ENCODE results near the gene CCHCR1.

Gene CCHCR1

GRCh38 chr6:31158140-31158862, 699 bp upstream of the CCHCR1 start, which contains the start of gene TCF19:
TSS of gene TCF19 (plus strand) at chr6:31158589. CDS start at chr6:31159470, 881 bp downstream.
- peak within 1 kb of the TSS; percentile 91 for H3K9ac ChIP-seq (ENCODE audit: low read length)
- H2BK12ac ChIP-seq (ENCODE audit: low read length in 2 of 2), result no peak within 1 kb of the TSS
- no peaks in the 10 kb centered on the region for H3K9me3 ChIP-seq (ENCODE audit: control insufficient read depth, low read length)
- H3K23ac ChIP-seq (ENCODE audit: low read length in 2 of 2), result no peak within 1 kb of the TSS
- peak within 1 kb of the TSS; percentile 21 for H2AFZ ChIP-seq (ENCODE audit: low read depth, low read length)
- DNase-seq, result peak; percentile 99
- peak within 1 kb of the TSS; percentile 72 for H3K27ac ChIP-seq (ENCODE audit: low read length, poor library complexity, severe bottlenecking)
- H2BK5ac ChIP-seq (ENCODE audit: low read depth, low read length, poor library complexity, severe bottlenecking), result peak within 1 kb of the TSS; percentile 35
- H3K79me1 ChIP-seq (replicated peaks; ENCODE audit: low read length, poor library complexity, severe bottlenecking), result peaks cover 31% of the 10 kb centered on the region
- no peak within 1 kb of the TSS for H2BK15ac ChIP-seq (ENCODE audit: low read depth, poor library complexity, severe bottlenecking)
- H3K4me1 ChIP-seq (ENCODE audit: control insufficient read depth, insufficient read depth, low read depth, low read length), result peaks cover 14% of the 10 kb centered on the region
- H3K4ac ChIP-seq (ENCODE audit: low read depth in 1 of 2, low read length in 2 of 2), result peak within 1 kb of the TSS; percentile 66 to 69
- peak within 1 kb of the TSS; percentile 74 to 90 for H3K4me3 ChIP-seq (ENCODE audit: insufficient read depth in 1 of 2, low read depth in 1 of 2, low read length in 2 of 2)
- peak within 1 kb of the TSS in 1 of 2 experiments; percentile 88 for H3K14ac ChIP-seq (ENCODE audit: low read length in 2 of 2)
- H4K8ac ChIP-seq (ENCODE audit: low read length), result peak within 1 kb of the TSS; percentile 88
- H3K18ac ChIP-seq (ENCODE audit: low read depth in 1 of 2, low read length in 2 of 2), result peak within 1 kb of the TSS in 1 of 2 experiments; percentile 52
- H3K27me3 ChIP-seq (ENCODE audit: control insufficient read depth in 1 of 2, insufficient read depth in 1 of 2, low read length in 2 of 2), result no peaks in the 10 kb centered on the region
- H3K36me3 ChIP-seq (ENCODE audit: control insufficient read depth in 1 of 2, insufficient read depth in 2 of 2, low read depth in 1 of 2, low read length in 2 of 2), result peaks cover 24 to 32% of the 10 kb centered on the region in 2 experiments
- H2BK120ac ChIP-seq (ENCODE audit: low read depth, low read length), result no peak within 1 kb of the TSS
- no peak within 1 kb of the TSS for H4K91ac ChIP-seq (ENCODE audit: low read length)
- H3K4me2 ChIP-seq (ENCODE audit: low read length, poor library complexity, severe bottlenecking), result peak within 1 kb of the TSS; percentile 89
- under 1% methylated on average over 65 of the region's 65 CpGs for WGBS
- H2AK5ac ChIP-seq (ENCODE audit: low read length, severe bottlenecking), result peak within 1 kb of the TSS; percentile 76

DNA sequence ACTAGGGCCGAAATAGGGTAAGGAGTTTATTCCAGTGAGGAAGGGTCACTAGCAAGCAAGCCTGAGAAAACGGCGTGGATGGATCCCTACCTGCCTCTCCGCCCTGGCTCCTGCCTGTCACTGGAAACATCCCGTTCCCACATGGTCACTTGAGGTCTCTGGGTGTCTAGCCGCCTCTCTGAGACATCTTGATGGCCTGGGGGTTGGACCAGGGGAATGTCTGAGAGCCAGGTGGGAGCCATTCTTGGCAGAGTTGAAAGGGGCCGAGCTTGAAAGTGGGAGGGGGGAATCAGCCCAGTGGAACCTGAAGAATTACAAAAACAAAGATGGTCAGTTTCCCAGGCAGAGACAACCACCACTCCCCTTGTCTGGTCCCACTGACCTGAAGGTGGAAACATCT, 961 bp downstream of the CCHCR1 start:
- Histone ChIP-seq H3K4me2 (ENCODE audit: low read length, poor library complexity, severe bottlenecking) (no peak overlapping the region), H3K4ac (ENCODE audit: low read depth in 1 of 2, low read length in 2 of 2) (no peak overlapping the region), H3K27me3 (ENCODE audit: control insufficient read depth in 1 of 2, insufficient read depth in 1 of 2, low read length in 2 of 2) (no peaks in the 10 kb centered on the region), H3K14ac (ENCODE audit: low read length in 2 of 2) (no peak overlapping the region), H3K36me3 (ENCODE audit: control insufficient read depth in 1 of 2, insufficient read depth in 2 of 2, low read depth in 1 of 2, low read length in 2 of 2) (peaks cover 10 to 23% of the 10 kb centered on the region in 2 experiments), H3K4me3 (ENCODE audit: insufficient read depth in 1 of 2, low read depth in 1 of 2, low read length in 2 of 2) (peak overlapping the region in 1 of 2 experiments; percentile 90), H2AFZ (ENCODE audit: low read depth, low read length) (no peak overlapping the region), H2AK5ac (ENCODE audit: low read length, severe bottlenecking) (peak overlapping the region; percentile 84), H4K8ac (ENCODE audit: low read length) (no peak overlapping the region), H2BK15ac (ENCODE audit: low read depth, poor library complexity, severe bottlenecking) (no peak overlapping the region), H2BK5ac (ENCODE audit: low read depth, low read length, poor library complexity, severe bottlenecking) (no peak overlapping the region), H2BK120ac (ENCODE audit: low read depth, low read length) (no peak overlapping the region), H3K23ac (ENCODE audit: low read length in 2 of 2) (no peak overlapping the region), H4K91ac (ENCODE audit: low read length) (no peak overlapping the region), H3K9ac (ENCODE audit: low read length) (peak overlapping the region; percentile 91), H3K79me1 (replicated peaks; ENCODE audit: low read length, poor library complexity, severe bottlenecking) (peaks cover 22% of the 10 kb centered on the region), H3K18ac (ENCODE audit: low read depth in 1 of 2, low read length in 2 of 2) (no peak overlapping the region), H3K4me1 (ENCODE audit: control insufficient read depth, insufficient read depth, low read depth, low read length) (peaks cover 19% of the 10 kb centered on the region), H2BK12ac (ENCODE audit: low read length in 2 of 2) (no peak overlapping the region), H3K9me3 (ENCODE audit: control insufficient read depth, low read length) (no peaks in the 10 kb centered on the region), H3K27ac (ENCODE audit: low read length, poor library complexity, severe bottlenecking) (no peak overlapping the region)
- whole genome bisulfite sequencing, result 97% methylated on average over 7 of the region's 7 CpGs
- DNase-seq, result no peak

DNA sequence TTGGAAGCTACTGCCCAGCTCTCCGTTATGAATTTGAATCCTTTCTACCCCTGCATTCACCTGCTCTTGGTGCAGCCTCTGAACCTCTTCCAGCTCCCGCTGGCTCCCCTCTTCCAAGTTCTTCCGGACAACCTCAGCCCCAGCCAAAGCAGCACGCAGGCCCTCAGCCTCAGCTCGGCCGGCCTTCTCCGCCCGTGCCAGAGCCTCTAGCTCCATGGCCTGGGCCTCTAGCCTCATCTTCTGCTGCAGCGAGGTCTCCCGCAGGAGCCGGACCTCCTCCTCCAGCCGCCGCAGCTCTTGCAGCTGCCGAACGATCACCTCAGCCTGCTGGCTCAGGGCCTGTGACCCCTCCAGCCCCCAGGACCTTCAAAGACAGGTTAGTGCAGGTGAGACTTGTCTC, 3.2 kb downstream of the CCHCR1 start:
- 88% methylated on average over 15 of the region's 15 CpGs for WGBS
- H2BK15ac ChIP-seq (ENCODE audit: low read depth, poor library complexity, severe bottlenecking), result no peak overlapping the region
- H3K18ac ChIP-seq (ENCODE audit: low read depth in 1 of 2, low read length in 2 of 2), result no peak overlapping the region
- no peak overlapping the region for H3K23ac ChIP-seq (ENCODE audit: low read length in 2 of 2)
- H2AK5ac ChIP-seq (ENCODE audit: low read length, severe bottlenecking), result peak overlapping the region; percentile 35
- no peak overlapping the region for H3K4me3 ChIP-seq (ENCODE audit: insufficient read depth in 1 of 2, low read depth in 1 of 2, low read length in 2 of 2)
- no peak overlapping the region for H4K91ac ChIP-seq (ENCODE audit: low read length)
- H3K79me1 ChIP-seq (replicated peaks; ENCODE audit: low read length, poor library complexity, severe bottlenecking), result peaks cover 14% of the 10 kb centered on the region
- H3K4me1 ChIP-seq (ENCODE audit: control insufficient read depth, insufficient read depth, low read depth, low read length), result peaks cover 24% of the 10 kb centered on the region
- no peak overlapping the region for H3K14ac ChIP-seq (ENCODE audit: low read length in 2 of 2)
- H3K27me3 ChIP-seq (ENCODE audit: control insufficient read depth in 1 of 2, insufficient read depth in 1 of 2, low read length in 2 of 2), result no peaks in the 10 kb centered on the region
- H3K36me3 ChIP-seq (ENCODE audit: control insufficient read depth in 1 of 2, insufficient read depth in 2 of 2, low read depth in 1 of 2, low read length in 2 of 2), result peaks cover 26 to 37% of the 10 kb centered on the region in 2 experiments
- H3K4ac ChIP-seq (ENCODE audit: low read depth in 1 of 2, low read length in 2 of 2), result no peak overlapping the region
- H3K27ac ChIP-seq (ENCODE audit: low read length, poor library complexity, severe bottlenecking), result no peak overlapping the region
- no peak overlapping the region for H2BK12ac ChIP-seq (ENCODE audit: low read length in 2 of 2)
- no peak overlapping the region for H2BK5ac ChIP-seq (ENCODE audit: low read depth, low read length, poor library complexity, severe bottlenecking)
- H3K9ac ChIP-seq (ENCODE audit: low read length), result no peak overlapping the region
- H3K9me3 ChIP-seq (ENCODE audit: control insufficient read depth, low read length), result no peaks in the 10 kb centered on the region
- no peak overlapping the region for H2AFZ ChIP-seq (ENCODE audit: low read depth, low read length)
- no peak overlapping the region for H4K8ac ChIP-seq (ENCODE audit: low read length)
- no peak overlapping the region for H2BK120ac ChIP-seq (ENCODE audit: low read depth, low read length)
- no peak overlapping the region for H3K4me2 ChIP-seq (ENCODE audit: low read length, poor library complexity, severe bottlenecking)
- no peak for DNase-seq

GRCh38 chr6:31152781-31153180, 4.8 kb downstream of the CCHCR1 start:
- Histone ChIP-seq H3K18ac (ENCODE audit: low read depth in 1 of 2, low read length in 2 of 2) (no peak overlapping the region), H2BK12ac (ENCODE audit: low read length in 2 of 2) (no peak overlapping the region), H3K9ac (ENCODE audit: low read length) (no peak overlapping the region), H3K36me3 (ENCODE audit: control insufficient read depth in 1 of 2, insufficient read depth in 2 of 2, low read depth in 1 of 2, low read length in 2 of 2) (peaks cover 34 to 43% of the 10 kb centered on the region in 2 experiments), H3K4me3 (ENCODE audit: insufficient read depth in 1 of 2, low read depth in 1 of 2, low read length in 2 of 2) (no peak overlapping the region), H3K27me3 (ENCODE audit: control insufficient read depth in 1 of 2, insufficient read depth in 1 of 2, low read length in 2 of 2) (no peaks in the 10 kb centered on the region), H4K91ac (ENCODE audit: low read length) (no peak overlapping the region), H2BK15ac (ENCODE audit: low read depth, poor library complexity, severe bottlenecking) (no peak overlapping the region), H3K4me1 (ENCODE audit: control insufficient read depth, insufficient read depth, low read depth, low read length) (peaks cover 20% of the 10 kb centered on the region), H3K14ac (ENCODE audit: low read length in 2 of 2) (no peak overlapping the region), H2AFZ (ENCODE audit: low read depth, low read length) (no peak overlapping the region), H2AK5ac (ENCODE audit: low read length, severe bottlenecking) (peak overlapping the region; percentile 79), H2BK120ac (ENCODE audit: low read depth, low read length) (no peak overlapping the region), H3K23ac (ENCODE audit: low read length in 2 of 2) (no peak overlapping the region), H3K4ac (ENCODE audit: low read depth in 1 of 2, low read length in 2 of 2) (no peak overlapping the region), H3K9me3 (ENCODE audit: control insufficient read depth, low read length) (no peaks in the 10 kb centered on the region), H3K79me1 (replicated peaks; ENCODE audit: low read length, poor library complexity, severe bottlenecking) (peaks cover 14% of the 10 kb centered on the region), H2BK5ac (ENCODE audit: low read depth, low read length, poor library complexity, severe bottlenecking) (no peak overlapping the region), H4K8ac (ENCODE audit: low read length) (no peak overlapping the region), H3K4me2 (ENCODE audit: low read length, poor library complexity, severe bottlenecking) (no peak overlapping the region), H3K27ac (ENCODE audit: low read length, poor library complexity, severe bottlenecking) (peak overlapping the region; percentile 63)
- DNase-seq, result no peak
- 95% methylated on average over 7 of the region's 7 CpGs for WGBS

Data from mesenchymal stem cell (in vitro differentiated cells and primary cell).